Left renal cortex interstitium (tissue), 4 donors: ENCODE measurements around the gene PROS1. TPM values are rescaled to one million over a fixed set of nuclear protein-coding genes. Genes with fewer than 3 reads are reported as not detected.

Experiments used
- DNase-seq, 4 donors: peaks; one replicate each; pipeline ENCODE4 v3.0.0-alpha.2; 2013; ENCODE audit warnings: low read depth in 4 of 4, low spot score in 2 of 4, missing footprints in 1 of 4
- polyA plus RNA-seq, 4 donors: library from polyadenylated mRNA; unstranded; fragments of 120-200 nt; gene quantifications; one replicate each; pipeline ENCODE4 v1.2.1, GENCODE V29; 2013; ENCODE audit not compliant: insufficient read length in 4 of 4

The PROS1 gene
- 10 to 100 TPM; 31.6 to 42.7 (median 38.8) TPM for polyA plus RNA-seq

DNA sequence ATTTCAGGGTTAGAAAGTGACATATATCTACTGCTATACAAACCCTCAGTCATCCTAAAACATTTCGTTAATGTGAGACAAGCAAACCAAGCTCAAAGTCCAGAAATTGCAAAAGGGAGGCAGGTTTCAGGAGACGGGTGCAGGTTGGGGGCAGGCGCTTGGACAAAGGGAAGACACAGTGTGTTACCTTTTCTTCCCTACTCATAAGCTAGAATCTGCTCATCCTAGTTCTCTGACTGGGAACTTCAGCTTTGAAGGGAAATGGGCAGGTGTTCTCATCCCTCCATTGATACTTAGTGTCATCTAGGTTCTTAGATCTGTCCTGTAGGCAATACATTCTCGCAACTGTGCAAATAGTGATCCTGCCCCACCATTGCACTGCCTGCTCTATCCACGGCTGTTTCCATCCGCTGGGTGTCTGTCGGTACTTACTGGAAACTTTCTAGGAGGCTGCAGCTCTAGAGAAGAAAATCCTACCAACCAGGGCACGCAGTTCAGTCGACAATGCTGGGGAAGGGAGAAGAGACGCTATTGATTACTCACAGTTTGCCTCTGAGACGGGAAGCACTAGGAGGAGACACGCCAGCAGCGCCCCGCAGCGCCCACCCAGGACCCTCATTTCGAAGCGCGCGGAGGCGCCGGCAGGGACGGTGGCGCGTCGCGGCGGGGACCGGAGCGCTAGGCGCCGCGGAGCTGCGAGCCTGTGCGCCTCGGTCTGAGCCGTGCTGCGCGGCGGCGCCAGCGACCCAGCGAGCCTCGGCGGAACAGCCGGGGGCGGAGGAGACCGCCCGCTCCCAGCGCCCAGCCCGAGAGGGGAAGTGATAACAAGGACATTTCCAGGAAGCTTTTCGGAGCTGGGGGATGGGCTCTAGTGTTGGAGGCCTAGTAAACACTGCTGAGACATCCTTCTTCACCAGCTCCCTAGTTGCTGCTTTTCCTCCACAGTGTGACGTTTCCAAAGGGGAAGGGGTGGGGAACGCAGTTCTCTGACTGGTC, at the start of gene PROS1:
Gene PROS1, minus strand, starts transcription at position 766 of the 996 bp plus-strand sequence. Its CDS starts 147 bp downstream, at position 619.
- peak in 3 of 4 donors; percentile 65 to 77 (median 68) for DNase-seq

DNA sequence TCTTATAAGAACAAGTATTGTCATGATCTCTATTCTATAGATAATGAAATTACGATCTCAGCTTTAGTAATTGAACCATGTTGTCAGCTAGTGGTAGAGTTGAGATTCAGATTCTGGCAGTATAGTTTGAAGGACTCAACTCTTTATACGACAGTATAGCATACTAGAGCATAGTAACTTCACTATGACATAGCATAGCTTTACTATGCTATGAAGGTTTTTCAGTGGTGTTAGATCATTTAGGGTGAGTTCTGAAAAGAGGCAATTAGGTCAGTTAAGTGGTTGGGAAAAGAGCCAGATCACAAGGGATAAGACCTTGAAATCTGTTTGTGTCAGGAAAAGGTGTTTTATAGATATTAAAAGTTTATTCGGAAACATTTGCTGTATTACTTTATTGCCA, 46.6 kb upstream of the PROS1 start:
- DNase-seq: no peak

GRCh38 chr3:94019659-94020058, 46.0 kb upstream of the PROS1 start:
- DNase-seq: no peak

- no peak for DNase-seq
These were observed 41.3 kb upstream of the PROS1 start for GRCh38 chr3:94015025-94015424.

DNA sequence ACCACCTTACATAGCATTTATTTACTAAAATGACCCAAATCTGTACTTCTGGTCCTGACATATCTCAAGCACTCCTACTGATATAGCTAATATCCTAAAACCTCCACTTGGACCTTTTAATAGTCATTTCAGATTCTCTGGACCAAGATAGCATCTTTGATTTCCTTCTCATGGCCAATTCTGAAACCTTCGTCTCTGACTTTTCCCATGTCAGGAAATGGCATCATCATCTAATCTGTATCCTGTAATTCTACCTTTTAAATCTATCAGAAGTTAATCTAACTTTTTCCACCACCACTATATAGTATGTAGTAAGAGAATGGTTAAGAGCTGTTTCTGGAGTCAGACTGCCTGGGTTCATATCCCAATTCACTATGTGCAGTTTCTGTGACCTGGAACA, 38.5 kb upstream of the PROS1 start:
- no peak for DNase-seq

GRCh38 chr3:94011233-94011711, 37.6 kb upstream of the PROS1 start:
- no peak for DNase-seq

GRCh38 chr3:94009608-94010007, 35.9 kb upstream of the PROS1 start:
- DNase-seq: no peak

DNA sequence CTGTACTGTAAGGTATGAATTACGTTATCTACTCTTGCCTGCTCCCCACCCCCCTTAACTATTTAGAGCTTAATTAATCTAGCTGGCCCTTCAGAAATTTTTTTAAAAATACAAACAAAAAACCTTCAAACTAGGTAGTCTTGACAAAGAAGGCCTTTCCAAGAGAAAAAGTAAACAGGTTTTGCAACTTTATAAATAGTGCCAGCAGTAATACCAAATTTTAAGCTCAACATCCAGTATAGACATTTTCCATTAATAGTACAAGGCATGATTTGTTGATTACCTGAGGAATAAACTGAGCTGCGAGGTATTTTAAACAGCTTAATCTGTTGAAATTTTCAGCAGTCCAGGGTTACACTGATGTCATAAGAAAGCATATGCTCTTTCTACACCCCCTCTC, 34.6 kb upstream of the PROS1 start:
- DNase-seq: no peak

GRCh38 chr3:94004301-94004910, 30.7 kb upstream of the PROS1 start:
- no peak for DNase-seq

DNA sequence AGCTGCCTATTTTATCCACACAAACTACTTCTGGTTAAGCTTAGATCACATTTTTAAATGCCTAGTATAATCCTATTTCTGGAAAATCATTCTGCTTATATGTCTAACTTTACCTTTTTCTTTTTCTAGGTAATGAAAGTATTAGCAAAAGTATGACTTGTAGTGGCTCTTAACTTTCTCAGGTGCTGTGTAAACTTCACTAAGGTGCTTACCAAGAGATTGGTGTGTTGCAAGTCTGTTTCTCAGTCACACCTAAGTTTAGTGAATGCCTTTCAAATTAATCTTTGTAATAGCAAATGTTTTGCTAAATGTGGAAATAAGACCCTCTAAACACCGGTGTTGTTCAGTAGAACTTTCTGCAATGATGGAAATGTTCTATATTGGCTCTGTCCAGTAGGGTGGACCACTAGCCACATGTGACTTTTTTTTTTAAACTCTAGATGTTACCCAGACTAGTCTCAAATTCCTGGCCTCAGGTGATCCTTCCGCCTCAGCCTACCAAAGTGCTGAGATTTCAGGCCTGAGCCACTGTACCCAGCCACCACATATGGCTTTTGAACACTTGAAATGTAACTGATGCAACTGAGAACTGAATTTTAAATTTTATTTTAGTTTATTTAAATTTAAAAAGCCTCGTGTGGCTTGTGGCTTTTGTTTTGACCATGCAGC, 28.3 kb upstream of the PROS1 start:
- no peak for DNase-seq

- DNase-seq: no peak
These were observed 27.5 kb upstream of the PROS1 start for GRCh38 chr3:94001191-94001590.

DNA sequence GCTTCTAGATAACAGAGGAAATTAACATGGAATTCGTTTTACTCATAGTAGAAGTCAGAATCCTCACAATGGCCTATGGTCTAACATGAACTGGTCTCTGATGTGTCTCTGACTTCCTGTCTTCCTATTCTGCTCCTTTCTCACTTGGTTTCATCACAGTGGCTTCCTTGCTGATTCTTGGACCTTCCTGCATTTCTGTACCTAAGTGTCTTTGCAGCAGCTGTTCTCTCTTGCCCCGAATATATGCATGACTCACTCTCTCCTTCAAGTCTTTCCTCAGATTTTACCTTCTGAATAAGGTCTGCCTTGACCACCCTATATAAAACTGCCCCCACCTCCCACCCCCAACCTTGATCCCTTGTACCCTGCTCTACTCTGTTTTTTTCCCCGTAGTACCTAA, 20.4 kb upstream of the PROS1 start:
- no peak for DNase-seq

- no peak for DNase-seq
These were observed 18.5 kb upstream of the PROS1 start for GRCh38 chr3:93992207-93992606.

- DNase-seq: no peak
These were observed 17.9 kb upstream of the PROS1 start for GRCh38 chr3:93991631-93992030.

DNA sequence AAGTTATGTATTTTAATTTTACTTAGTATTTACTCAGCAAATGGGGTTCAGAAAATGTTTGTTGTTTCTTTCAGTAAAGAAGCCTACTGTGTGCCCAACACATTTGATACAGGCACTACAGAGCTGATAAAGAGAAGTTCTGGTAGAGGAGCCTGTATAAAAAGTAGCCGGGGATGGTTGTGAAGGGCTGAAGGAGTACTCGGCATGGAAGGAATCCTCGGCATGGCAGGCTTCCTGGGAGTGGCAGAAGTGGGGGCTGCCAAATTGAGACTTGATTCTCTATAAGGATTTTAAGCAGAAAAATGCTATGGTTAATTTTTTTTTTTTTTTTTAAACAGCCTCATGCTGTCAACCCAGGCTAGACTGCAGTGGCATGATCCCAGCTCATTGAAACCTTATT, 15.5 kb upstream of the PROS1 start:
- no peak for DNase-seq

DNA sequence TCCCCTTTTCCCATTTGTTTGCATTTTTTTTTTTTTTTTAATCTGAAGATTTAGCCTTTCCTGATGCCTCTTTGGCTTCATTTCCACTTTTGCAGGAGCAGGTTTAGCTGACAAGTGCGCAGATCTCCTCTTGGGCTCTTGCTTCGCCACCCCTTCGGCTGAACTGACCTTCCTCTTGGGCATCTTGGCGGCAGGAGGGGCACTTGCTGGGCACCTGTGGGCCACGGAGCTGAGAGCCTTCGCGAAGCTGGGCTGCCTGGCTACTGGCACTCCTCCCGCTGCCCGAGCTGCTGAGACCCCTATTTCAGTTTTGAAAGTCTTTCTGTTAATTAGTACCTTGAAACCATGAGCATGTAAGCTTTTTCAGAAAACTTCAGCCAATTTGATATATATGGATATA, 15.1 kb upstream of the PROS1 start:
- no peak for DNase-seq

GRCh38 chr3:93988283-93988682, 14.6 kb upstream of the PROS1 start:
- no peak for DNase-seq

DNA sequence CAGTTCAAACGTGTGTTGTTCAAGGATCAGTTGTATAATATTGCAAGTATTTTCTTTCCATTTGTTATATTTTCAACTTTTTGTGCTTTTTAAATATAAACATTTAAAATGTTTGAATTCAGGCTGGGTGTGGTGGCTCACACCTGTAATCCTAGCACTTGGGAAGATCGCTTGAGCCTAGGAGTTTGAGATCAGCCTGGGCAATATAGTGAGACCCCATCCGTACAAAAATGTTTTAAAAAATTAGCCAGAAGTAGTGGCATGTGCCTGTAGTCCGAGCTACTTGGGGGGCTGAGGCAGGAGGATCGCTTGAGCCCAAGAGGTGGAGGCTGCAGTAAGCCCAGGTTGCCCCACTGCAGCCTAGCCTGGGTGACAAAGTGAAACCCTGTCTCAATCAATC, 10.9 kb upstream of the PROS1 start:
- DNase-seq: no peak

GRCh38 chr3:93983408-93983807, 9.7 kb upstream of the PROS1 start:
- no peak for DNase-seq

DNA sequence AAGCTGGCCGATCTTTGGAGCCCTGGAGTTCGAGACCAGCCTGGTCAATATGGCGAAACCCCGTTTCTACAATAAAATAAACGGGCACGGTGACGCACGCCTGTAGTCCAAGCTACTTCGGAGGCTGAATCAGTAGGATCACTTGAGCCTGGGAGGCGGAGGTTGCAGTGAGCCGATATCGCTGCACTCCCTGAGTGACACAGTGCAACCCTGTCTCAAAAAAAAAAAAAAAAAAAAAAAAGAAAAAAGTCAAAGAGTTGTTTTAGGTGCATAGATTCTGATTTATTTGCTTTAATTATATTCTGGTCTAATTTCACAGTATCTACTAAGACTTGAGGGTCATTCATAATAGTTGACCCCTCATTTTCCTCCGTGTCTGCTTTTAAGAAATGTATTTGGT, 8.0 kb upstream of the PROS1 start:
- DNase-seq: no peak
